Measurements from ENCODE around the gene CUL9. TPM values are rescaled to one million over a fixed set of nuclear protein-coding genes. Genes with fewer than 3 reads are reported as not detected.

Gene CUL9
- total and polyA plus RNA-seq, 2 experiments from 2014 or later, result 2.6 to 11.3 TPM

GRCh38 chr6:43203029-43203717, 21.2 kb downstream of the CUL9 start:
- TF ChIP-seq, protein P1, sequence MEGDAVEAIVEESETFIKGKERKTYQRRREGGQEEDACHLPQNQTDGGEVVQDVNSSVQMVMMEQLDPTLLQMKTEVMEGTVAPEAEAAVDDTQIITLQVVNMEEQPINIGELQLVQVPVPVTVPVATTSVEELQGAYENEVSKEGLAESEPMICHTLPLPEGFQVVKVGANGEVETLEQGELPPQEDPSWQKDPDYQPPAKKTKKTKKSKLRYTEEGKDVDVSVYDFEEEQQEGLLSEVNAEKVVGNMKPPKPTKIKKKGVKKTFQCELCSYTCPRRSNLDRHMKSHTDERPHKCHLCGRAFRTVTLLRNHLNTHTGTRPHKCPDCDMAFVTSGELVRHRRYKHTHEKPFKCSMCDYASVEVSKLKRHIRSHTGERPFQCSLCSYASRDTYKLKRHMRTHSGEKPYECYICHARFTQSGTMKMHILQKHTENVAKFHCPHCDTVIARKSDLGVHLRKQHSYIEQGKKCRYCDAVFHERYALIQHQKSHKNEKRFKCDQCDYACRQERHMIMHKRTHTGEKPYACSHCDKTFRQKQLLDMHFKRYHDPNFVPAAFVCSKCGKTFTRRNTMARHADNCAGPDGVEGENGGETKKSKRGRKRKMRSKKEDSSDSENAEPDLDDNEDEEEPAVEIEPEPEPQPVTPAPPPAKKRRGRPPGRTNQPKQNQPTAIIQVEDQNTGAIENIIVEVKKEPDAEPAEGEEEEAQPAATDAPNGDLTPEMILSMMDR (conservative IDR thresholded peaks at IDR 0.05; ENCODE audit: low read depth in 2 of 2), result peak in 1 of 2 experiments; percentile 33; a peak in 2 of 4 replicates
- TF ChIP-seq REST (IDR thresholded peaks at IDR 0.05; ENCODE audit: unreplicated experiment), result no peak
- Mint-ChIP-seq H3K27me3 (ENCODE audit: insufficient read depth, low read depth, poor library complexity) (peaks cover 12% of the 10 kb centered on the region), H3K4me1 (no peaks in the 10 kb centered on the region; the same call in 1 of the 3 replicates)

DNA sequence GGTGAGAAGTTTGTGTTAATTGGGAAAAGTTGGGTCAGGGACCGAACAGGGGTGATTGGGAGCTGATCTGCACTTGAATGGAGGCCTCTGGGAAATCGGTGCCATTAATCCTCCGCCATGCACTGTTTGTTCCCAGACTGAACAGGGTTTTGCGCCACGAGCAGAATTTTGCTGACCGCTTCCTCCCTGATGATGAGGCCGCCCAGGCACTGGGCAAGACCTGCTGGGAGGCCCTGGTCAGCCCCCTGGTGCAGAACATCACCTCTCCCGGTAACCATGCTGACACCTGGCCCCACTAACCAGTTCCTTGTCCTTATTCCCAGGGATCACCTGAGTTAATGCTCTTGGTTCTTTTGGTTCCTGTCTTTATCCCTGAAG, 21.7 kb downstream of the CUL9 start:
- Mint-ChIP-seq H3K27me3 (ENCODE audit: insufficient read depth, low read depth, poor library complexity) (peaks cover 11% of the 10 kb centered on the region), H3K4me1 (no peaks in the 10 kb centered on the region; the same call in 1 of the 3 replicates), H3K36me3 (ENCODE audit: low read depth) (no peaks in the 10 kb centered on the region), H3K4me3 (no peak overlapping the region), H3K27ac (no peak overlapping the region), H3K9me3 (no peaks in the 10 kb centered on the region)
- Histone ChIP-seq H3K36me3 (ENCODE audit: insufficient read depth) (no peaks in the 10 kb centered on the region), H3F3A (replicated peaks; ENCODE audit: low read depth) (no peaks in the 10 kb centered on the region), H3K27ac (ENCODE audit: low read depth) (no peak overlapping the region), H3K4me3 (no peak overlapping the region), H2AFZ (no peak overlapping the region), H3K4me2 (no peak overlapping the region), H3K4me1 (ENCODE audit: insufficient read depth) (no peaks in the 10 kb centered on the region), H3K79me2 (replicated peaks; ENCODE audit: insufficient read depth) (no peaks in the 10 kb centered on the region), H3K27me3 (ENCODE audit: insufficient read depth) (no peaks in the 10 kb centered on the region), H4K20me1 (replicated peaks; ENCODE audit: insufficient read depth) (no peaks in the 10 kb centered on the region), H3K9me2 (ENCODE audit: insufficient read depth) (no peaks in the 10 kb centered on the region)
- no peak for DNase-seq (ENCODE audit: low spot score)
- ATAC-seq, result no peak
- TF ChIP-seq NANOG (IDR thresholded peaks at IDR 0.05; ENCODE audit: borderline replicate concordance) (no peak), STAT1 (IDR thresholded peaks at IDR 0.05; ENCODE audit: unreplicated experiment) (no peak), CREB1 (CRISPR knock-in tag; IDR thresholded peaks at IDR 0.05; ENCODE audit: low read depth) (no peak), JUNB (IDR thresholded peaks at IDR 0.05; ENCODE audit: unreplicated experiment) (no peak), EZH2phosphoT487 (IDR thresholded peaks at IDR 0.05; ENCODE audit: unreplicated experiment) (no peak), POLR2AphosphoS5 (IDR thresholded peaks at IDR 0.05; ENCODE audit: low read depth) (no peak), ZNF331 (CRISPR knock-in tag; IDR thresholded peaks at IDR 0.05; ENCODE audit: low read depth) (no peak), REST (IDR thresholded peaks at IDR 0.05; ENCODE audit: unreplicated experiment) (no peak), EZH2 (IDR thresholded peaks at IDR 0.05; ENCODE audit: low read depth, unreplicated experiment) (no peak)
- TF ChIP-seq, protein P2, sequence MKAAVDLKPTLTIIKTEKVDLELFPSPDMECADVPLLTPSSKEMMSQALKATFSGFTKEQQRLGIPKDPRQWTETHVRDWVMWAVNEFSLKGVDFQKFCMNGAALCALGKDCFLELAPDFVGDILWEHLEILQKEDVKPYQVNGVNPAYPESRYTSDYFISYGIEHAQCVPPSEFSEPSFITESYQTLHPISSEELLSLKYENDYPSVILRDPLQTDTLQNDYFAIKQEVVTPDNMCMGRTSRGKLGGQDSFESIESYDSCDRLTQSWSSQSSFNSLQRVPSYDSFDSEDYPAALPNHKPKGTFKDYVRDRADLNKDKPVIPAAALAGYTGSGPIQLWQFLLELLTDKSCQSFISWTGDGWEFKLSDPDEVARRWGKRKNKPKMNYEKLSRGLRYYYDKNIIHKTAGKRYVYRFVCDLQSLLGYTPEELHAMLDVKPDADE (IDR thresholded peaks at IDR 0.05), result no peak
- TF ChIP-seq, protein P1 (conservative IDR thresholded peaks at IDR 0.05; ENCODE audit: low read depth in 2 of 2), result no peak

More at GRCh38 chr6:43203029-43203717, 21.2 kb downstream of the CUL9 start:
- Histone ChIP-seq H3F3A (replicated peaks; ENCODE audit: low read depth) (no peaks in the 10 kb centered on the region), H2AFZ (no peak overlapping the region), H3K27me3 (ENCODE audit: insufficient read depth) (no peaks in the 10 kb centered on the region), H3K4me1 (ENCODE audit: insufficient read depth) (no peaks in the 10 kb centered on the region), H4K20me1 (replicated peaks; ENCODE audit: insufficient read depth) (no peaks in the 10 kb centered on the region), H3K27ac (ENCODE audit: low read depth) (no peak overlapping the region), H3K4me2 (no peak overlapping the region), H3K9me2 (ENCODE audit: insufficient read depth) (no peaks in the 10 kb centered on the region), H3K79me2 (replicated peaks; ENCODE audit: insufficient read depth) (no peaks in the 10 kb centered on the region), H3K4me3 (no peak overlapping the region), H3K36me3 (ENCODE audit: insufficient read depth) (no peaks in the 10 kb centered on the region)
- H3K36me3 Mint-ChIP-seq (ENCODE audit: low read depth), result no peaks in the 10 kb centered on the region
- no peak overlapping the region for H3K27ac Mint-ChIP-seq
- no peaks in the 10 kb centered on the region for H3K9me3 Mint-ChIP-seq
- no peak overlapping the region for H3K4me3 Mint-ChIP-seq
- ATAC-seq (peak; percentile 28; the same call in 2 of the 3 replicates), DNase-seq (ENCODE audit: low spot score) (no peak)
